NOMO-1 treated with dmso at 0.1 percent for 144 hours (cell line): ENCODE measurements around the gene DNAH11.
"Not testable (repeated sequence)": the region's sequence is repeated elsewhere in the genome, so short reads cannot be mapped to it uniquely, and the experiment has no call there.

ENCODE experiments used
- DNase-seq: peaks from one replicate; lab custom pipeline; 2025; ENCODE audit not compliant: unreplicated experiment; lab: John Stamatoyannopoulos, UW

Gene DNAH11

DNA sequence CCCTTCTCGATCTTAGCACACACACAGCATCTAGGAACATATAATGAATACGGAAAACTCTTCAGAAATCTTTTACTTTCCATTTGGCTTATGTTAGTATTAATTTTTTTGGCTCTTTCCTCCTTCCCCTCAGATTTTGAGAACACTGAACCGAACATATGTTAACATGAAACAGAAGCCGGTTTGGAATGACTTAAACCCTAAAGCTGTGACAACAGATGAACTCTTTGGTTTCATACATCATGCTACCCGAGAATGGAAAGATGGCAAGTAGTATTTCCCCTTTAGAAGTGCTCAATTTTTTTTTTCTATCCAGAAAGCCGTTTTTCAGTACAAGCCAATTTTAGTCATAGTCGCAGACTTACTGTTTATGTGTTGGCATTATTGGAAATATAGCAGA is 164.7 kb downstream of the DNAH11 start:
- no peak for DNase-seq

DNA sequence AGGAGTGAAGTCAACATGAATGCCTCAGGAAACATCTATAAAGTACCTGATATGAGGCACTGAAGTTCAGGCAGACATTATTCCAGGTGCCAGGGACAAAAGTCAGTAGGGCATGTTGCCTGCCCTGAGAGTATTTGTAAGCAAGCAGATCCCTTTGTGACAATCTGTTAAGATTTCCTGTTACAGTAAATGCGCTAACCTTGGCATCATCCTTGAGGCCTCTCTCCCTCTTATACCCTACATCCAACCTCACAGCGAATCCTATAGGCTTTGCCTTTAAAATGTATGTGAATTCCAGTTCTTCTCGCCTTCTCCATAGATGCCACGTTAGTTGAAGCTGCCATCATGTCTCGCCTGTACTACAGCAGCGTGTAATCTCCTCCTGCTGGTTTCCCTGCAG is 165.3 kb downstream of the DNAH11 start:
- DNase-seq, result no peak

DNA sequence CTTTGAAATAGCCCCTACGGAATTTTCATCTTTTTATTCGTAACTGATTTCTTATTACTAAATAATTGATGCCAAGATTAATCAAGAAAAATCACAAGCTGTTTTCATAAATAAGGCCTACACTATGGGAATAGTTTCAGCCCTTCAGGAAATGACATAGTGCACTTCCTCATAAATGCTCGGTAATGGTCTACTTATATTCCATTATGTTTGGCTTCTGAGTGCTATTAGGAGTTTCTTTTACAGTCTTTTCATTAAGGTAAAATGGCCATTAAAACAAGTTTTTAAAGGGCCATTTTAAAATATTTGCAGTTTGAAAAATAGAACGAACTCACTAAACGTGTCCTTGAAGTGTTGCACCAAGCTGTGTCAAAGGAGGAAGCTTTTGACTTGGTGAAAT is 174.5 kb downstream of the DNAH11 start:
- no peak for DNase-seq

DNA sequence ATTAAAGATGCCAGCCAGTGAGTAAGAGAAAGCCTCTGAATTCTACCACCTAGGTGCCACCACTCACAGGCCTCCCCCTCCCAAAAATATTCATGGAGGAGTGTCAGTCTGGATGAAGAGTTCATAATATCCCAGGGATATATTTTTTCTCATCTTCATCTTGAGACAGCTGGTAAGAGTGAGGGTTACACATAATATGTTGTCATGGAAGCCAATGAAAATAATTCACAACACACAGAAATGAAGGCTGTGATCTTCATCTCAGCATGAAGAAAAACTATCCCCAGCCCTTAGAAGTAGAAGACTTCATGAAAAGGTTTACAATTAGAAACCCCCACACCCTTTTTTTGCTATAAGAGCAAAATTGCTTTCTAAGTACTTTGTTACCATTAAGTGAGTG is 175.6 kb downstream of the DNAH11 start:
- DNase-seq, result no peak

DNA sequence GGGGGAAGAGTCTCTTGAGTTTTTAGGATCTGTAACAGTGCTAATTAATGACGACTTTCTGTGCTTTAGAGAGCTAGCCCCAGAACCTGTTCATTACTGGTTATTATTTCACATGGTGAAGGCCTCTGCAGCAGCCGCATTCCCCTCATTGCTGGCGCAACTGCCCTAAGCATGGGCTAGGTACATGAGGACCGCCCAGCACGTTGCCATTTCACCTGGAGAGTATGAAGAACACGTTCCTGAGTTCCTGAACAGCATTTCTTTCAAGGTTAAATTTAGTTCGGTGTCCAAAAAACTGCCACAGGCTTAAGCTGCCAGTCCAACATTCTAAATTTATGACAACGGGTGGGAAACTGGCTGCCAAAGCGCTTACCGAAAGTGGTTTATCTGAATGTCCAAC is 177.0 kb downstream of the DNAH11 start:
- DNase-seq, result no peak

DNA sequence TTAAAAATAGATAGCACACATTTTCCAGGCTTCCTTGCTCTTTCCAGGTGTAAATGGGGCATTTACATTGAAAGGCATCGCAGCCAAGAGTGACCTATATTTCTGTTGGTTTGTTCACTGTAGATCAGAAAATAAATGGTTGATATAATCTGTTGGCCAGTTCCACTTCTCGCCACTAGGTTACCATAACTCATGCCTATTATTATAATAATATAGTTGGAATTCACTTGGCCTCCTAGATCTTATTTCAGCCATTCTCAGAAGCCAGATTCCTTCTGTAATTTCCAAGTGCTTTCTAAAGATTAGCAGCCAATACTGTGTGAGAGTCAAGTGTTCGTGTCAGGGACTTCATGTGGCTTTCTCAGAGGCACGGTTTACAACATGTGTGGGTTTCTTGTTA is 179.5 kb downstream of the DNAH11 start:
- DNase-seq, result no peak

DNA sequence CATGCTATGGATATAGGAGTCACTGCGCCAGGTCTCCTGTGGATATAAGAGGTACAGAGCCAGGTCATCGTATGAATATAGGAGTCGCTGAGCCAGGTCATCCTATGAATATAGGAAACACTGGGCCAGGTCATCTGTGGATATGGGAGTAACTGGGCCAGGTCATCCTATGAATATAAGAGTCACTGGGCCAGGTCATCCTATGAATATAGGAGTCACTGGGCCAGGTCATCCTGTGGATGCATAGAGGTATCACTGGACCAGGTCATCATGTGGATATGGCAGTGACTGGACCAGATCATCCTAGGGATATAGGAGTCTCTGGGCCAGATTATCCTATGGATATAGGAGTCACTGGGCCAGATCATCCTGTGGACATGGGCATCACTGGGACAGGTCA is 181.7 kb downstream of the DNAH11 start:
- no peak for DNase-seq

DNA sequence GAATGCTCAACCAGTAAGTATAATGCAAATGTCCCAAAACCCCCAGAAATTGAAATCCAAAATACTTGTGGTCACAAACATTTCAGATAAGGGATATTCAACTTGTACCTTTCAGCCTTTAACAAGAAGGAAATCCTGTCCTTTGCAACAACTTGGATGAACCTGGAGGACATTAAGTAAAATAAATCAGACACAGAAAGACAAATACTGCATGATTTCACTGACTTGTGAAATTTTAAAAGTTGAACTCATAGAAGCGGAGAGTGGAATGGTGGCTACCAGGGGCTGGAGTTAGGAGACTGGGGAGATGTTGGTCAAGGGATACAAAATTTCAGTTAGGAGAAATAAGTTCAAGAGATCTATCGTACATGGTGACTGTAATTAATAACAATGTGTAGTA is 187.6 kb downstream of the DNAH11 start:
- no peak for DNase-seq

DNA sequence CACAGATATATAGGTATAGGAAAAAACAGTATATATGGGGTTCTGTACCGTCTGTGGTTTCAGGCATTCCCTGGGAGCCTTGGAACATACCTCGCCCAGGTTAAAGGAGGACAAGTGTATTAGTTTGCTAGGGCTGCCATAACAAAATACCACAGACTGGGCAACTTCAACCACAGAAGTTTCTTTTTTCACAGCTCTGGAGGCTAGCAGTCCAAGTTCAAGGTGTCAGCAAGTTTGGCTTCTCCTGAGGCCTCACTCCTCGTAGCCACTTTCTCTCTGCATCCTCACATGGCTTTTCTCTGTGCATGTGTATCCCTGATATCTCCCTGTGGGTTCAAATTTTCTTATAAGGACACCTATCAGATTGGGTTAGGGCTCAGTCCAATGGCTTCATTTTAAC is 189.1 kb downstream of the DNAH11 start:
- DNase-seq, result no peak

DNA sequence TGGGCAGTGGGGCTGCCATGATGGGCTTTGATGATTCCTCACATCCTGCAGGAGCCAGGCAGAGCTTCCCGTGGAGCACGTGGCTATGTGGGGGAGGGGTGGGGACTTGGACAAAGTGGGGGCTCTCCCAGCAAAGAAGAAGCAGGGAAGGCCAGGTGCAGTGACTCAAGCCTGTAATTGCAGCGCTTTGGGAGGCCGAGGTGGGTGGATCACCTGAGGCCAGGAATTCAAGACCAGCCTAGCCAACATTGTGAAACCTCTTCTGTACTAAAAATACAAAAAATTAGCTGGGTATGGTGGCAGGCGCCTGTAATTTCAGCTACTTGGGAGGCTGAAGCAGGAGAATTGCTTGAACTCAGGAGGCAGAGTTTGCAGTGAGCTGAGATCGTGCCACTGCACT is 190.1 kb downstream of the DNAH11 start:
- not testable (repeated sequence) for DNase-seq

DNA sequence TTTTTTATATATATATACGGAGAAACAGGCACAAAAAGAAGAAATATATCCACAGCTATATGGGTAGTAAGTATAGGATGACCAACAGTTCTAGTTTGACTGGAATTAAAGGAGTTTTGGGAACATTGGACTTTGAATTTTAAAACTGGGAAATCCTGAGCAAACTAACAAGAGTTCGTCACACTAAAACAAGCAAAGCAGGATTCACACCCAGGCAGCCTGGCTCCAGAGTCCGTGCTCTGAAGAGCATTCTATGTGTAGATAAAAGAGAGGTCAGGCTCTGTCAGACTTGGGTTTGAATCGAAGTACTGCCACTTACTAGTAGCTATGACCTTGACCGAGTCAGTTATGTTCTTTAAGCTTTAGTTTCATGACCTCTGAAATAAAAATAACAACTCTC is 191.0 kb downstream of the DNAH11 start:
- DNase-seq, result no peak

DNA sequence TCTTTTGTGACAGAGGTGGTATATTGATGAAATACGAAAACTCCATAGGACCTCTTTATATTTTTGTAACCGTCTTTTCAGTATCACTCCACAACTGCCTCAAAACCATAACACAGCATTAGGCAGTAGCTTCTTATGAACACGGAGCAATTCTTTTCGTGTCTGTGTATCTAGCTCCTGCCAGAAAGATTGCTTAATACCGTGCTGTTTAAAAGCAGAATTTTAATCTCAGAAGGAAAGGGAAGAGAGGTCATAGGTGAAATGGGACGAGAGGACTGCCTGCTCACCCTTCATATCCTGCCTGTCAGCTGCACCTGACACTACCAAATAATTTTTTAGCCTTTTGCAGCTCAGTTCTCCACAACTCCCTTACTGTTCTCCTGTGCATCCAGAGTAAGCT is 200.7 kb downstream of the DNAH11 start:
- no peak for DNase-seq

DNA sequence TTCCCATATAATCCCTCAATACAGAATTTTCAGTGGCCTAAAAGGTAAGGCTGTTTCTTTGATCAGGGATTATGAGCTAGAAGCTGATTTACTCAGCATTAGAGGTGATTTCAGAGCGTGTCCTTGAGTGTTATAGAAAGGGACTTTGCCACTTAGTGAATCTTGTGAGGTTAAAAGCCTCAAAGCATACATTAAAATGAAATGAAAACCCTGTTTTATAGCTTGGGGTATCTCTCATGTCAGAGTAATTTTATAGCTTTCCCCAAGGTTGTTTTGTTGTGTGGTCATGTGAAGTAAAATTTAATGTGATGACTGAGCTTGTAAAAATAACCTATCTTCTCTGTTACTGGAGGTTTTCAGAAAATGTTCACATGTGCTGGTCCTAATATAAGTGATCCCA is 204.1 kb downstream of the DNAH11 start:
- no peak for DNase-seq

DNA sequence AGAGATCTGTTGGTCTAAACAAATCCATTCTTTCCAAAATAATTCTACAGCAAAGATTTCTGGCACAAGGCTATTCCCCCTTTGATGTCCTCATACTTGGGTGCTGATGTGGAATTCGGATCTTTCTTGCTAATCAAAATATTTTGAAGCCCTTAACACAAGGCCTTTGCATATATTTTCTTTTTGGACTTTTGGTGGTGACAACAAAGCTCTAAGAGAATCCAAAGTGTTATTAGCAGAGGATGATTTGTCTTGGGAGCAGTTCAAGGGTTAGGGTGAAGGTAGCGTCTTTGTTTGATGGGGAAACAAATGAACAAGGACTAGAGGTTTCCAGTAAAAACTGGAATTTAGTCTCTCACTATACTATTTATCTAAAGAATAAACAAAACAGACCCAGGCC is 205.0 kb downstream of the DNAH11 start:
- DNase-seq, result no peak

DNA sequence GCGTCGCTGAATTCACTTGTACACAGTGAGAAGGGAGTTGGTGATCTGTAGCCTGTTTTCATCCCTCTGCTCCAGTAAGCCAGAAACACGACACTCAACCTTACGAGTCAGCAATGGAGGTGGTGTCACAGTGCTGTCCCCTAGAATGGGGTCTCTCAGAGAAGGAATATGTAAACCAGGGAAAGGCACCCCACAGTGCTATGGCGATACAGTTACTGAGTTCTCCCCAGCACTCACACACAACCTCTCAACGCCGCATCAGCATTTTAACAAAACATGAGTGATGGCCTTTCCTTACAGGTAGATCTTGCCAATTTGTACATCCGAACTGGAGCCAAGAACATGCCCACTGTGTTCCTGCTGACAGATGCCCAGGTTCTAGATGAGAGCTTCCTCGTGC is 206.5 kb downstream of the DNAH11 start:
- DNase-seq, result no peak

DNA sequence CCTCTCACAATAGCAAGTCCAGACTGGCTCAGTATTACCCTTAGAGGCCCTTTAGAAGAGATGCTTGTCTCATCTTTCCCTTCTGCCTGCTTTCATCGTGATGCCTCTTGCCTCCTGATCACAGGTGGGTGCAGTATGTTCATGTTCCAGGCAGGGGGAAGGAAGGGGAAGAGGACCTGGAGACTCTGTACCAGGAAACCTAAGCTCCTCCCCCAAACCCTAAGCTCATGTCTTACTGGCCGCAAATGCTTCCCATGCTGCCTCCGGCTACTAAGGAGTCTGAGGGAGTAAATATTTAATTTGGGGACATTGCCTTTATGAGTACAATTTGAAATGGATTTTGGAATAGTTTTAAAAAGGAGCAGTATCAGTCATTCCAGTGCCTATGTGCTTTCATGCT is 210.2 kb downstream of the DNAH11 start:
- DNase-seq, result no peak

DNA sequence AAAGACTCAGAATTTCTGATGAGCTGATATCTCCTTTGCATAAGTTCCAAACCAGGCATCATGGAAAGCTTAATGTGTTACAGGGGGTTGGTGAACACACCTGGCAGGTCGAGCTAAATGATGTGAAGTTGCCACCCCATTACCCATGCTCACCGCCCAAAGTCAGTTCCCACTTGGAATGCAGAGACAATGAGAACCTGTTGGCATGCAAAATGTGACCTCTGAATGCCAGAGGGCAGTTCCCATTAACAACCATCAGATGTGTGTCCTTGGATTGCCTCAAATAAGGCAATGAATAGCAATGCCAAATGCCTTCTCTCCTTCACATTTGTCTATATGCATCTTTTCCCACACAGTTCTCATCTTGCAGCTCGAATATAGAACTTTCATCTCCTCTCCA is 212.1 kb downstream of the DNAH11 start:
- DNase-seq, result no peak

DNA sequence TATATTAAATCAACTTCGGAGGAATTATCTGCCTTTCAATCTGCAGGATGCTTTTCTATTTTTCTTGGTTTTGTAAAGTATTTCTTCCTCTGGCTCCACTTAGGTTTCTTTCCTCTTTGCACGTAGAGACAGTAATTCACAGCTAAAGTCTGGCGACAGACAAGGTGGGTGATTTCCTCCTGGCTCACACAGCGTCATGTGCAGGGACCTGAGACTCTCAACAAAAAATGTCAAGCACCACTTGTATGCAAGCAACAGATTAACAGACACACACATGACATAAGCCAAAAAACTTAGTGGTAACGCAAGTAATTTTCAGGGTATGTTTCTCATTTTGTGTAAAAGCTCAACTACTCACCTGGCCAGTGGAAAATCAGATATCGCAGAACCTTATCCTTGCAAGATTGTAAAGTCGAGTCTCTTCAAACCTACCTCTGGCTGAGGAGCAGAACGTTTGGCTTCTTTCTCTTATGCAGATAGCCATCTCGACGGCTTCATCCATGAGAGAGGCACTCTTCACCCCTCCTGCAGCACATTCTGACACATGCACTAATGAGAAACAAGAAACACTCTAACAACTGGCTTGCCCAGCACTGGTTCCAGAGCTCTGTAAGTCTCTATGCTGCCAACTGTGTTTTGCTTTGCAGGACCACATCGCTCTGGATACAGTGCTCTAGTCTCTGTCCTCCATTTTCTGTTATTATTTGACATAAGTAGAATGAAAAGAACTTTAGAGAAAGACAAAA is 214.9 kb downstream of the DNAH11 start:
- DNase-seq, result no peak

DNA sequence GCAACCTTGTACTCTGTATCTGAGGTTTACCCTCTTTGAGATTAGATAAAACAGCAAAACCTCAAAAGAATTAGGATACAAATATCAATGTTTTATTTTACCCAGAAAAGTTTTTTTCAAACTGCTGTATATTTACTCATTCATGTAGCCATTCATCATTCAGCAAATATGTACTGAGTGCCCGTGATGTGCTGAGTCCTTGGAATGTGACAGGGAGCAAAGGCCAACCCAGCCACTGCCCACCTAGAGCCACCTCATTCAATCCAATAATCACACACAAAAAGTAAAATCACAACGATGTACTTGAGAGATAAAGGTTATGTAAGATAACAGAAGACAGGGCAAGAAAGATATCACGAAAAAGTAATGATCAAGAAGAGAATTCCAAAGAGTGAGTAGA is 215.4 kb downstream of the DNAH11 start:
- no peak for DNase-seq

DNA sequence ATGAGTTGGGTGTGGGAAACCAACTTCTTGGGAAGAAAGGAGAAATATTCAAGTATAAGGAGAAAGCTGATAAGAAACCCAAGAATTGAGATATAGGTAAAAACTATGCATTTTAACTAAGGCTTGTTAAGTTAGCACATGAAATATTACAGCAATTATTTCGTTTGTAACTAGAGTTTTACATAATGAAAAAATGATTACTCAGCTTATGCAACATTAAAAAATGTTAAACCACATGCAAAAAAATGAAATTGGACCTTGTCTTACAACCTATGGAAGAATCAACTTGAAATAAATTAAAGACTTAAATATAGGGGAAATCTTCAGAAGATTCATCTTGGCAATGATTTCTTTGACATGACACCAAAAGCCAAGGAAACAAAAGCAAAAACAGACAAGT is 219.6 kb downstream of the DNAH11 start:
- DNase-seq, result no peak

DNA sequence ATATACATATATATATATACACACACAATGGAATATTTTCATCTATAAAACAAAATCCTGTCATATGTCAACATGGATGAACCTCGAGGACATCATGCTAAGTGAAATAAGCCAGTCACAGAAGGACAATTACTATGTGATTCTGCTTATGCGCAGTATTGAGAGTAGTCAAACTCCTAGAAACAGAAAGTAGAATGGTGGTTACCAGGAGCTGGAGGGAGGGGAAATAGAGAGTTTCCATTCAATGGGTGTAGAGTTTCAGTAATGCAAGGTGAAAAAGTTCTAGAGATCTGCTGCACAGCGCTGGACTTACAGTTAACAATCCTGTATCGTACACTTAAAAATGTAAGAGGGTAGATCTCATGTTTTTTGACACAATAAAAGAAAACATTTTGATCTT is 221.0 kb downstream of the DNAH11 start:
- no peak for DNase-seq

DNA sequence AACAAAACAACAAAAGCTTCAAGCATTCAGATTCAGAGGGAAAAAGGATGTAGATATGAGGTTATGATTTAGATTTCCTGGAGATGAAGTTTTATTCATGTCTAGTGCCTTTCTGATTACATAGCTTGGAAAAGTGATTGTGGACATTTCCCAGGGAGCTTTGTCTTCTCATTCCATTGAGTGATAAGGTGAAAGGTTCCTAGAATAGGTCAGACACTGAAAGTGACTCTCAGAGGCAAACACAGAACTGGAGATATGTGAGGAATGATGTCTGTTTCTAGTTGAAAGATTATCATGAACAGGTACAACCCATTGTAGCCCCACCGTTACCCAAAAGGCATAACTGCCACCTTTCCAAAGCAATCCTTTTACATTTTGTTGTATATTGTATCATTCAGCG is 223.4 kb downstream of the DNAH11 start:
- DNase-seq, result no peak

DNA sequence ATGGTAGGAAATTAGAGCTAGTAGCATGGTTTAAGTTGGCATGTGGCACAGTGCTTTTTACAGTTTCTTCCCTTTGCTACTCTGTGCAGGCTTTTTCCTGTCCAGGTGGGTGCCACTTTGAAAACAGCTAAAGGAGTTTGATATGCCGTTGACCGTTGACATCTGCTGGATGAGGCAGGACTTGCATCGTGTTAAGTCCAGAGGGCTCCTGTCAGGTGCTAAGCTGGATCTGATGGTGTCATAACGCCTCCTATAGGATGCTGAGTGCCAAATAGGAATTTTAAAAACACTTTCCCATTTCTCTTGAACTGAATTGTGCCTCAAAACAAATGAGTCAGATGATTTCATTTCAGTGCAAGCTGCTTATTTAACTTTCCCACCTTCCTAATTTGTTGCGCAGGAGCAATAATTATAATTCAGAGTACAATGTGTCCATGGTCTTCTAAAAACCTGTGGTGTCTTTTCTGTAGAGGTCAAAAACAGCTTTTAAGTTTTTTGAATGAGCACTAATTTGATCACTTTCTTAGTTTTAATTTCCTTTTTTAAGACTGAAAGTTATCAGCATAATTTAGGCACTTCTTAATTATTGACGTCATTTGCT is 224.6 kb downstream of the DNAH11 start:
- peak; percentile 31 for DNase-seq
